GM10248 (cell line): Measurements from ENCODE around the gene PRKCSH.
"Not testable (repeated sequence)": the region's sequence is repeated elsewhere in the genome, so short reads cannot be mapped to it uniquely, and the experiment has no call there.

Experiments
- CTCF ChIA-PET: fragments of 300-600 bp; sonication (Branson Sonifier 250); formaldehyde crosslinking; extraction: SDS; loops from one replicate; lab custom pipeline; 2021; ENCODE audit warnings: antibody characterized with exemption; lab: Yijun Ruan, JAX
- POLR2A ChIA-PET: fragments of 350-650 bp; sonication (Branson Sonifier 250); formaldehyde crosslinking; extraction: SDS; loops from one replicate; lab custom pipeline; 2020; ENCODE audit warnings: antibody characterized with exemption; lab: Yijun Ruan, JAX
- DNase-seq: peaks from one replicate; pipeline ENCODE4 v3.0.0; 2012; ENCODE audit errors: extremely low spot score
- TF ChIP-seq, protein P1 (sequence below): IDR thresholded peaks from 2 replicates; pipeline ENCODE4 v1.5.1; 2012; ENCODE audit warnings: mild to moderate bottlenecking, low read depth; ENCODE audit errors: extremely low read depth, missing control alignments, control extremely low read depth

Gene PRKCSH

DNA sequence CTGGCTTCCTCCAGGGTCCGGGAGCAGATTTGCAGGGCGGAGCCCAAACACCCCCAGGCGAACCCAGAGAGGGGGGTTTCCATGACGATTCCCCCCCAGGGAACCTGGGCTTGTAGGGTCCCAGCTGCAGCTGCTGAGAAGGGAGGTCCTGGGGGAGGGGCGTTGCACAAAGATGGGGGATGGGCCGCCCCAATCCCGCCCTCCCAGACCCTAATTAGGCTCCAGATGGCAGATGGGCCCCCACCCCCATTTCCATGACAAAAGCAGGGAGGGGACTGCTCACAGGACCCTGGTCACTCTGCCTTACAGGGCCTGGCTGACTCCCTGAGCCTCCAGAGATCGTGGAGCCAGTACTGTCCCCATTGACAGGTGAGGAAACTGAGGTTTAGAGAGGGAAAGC is 30.2 kb downstream of the PRKCSH start:
- CTCF ChIA-PET: no interaction called here
- TF ChIP-seq, protein P1, sequence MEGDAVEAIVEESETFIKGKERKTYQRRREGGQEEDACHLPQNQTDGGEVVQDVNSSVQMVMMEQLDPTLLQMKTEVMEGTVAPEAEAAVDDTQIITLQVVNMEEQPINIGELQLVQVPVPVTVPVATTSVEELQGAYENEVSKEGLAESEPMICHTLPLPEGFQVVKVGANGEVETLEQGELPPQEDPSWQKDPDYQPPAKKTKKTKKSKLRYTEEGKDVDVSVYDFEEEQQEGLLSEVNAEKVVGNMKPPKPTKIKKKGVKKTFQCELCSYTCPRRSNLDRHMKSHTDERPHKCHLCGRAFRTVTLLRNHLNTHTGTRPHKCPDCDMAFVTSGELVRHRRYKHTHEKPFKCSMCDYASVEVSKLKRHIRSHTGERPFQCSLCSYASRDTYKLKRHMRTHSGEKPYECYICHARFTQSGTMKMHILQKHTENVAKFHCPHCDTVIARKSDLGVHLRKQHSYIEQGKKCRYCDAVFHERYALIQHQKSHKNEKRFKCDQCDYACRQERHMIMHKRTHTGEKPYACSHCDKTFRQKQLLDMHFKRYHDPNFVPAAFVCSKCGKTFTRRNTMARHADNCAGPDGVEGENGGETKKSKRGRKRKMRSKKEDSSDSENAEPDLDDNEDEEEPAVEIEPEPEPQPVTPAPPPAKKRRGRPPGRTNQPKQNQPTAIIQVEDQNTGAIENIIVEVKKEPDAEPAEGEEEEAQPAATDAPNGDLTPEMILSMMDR: no peak
- no peak for DNase-seq
- POLR2A ChIA-PET: no interaction called here

DNA sequence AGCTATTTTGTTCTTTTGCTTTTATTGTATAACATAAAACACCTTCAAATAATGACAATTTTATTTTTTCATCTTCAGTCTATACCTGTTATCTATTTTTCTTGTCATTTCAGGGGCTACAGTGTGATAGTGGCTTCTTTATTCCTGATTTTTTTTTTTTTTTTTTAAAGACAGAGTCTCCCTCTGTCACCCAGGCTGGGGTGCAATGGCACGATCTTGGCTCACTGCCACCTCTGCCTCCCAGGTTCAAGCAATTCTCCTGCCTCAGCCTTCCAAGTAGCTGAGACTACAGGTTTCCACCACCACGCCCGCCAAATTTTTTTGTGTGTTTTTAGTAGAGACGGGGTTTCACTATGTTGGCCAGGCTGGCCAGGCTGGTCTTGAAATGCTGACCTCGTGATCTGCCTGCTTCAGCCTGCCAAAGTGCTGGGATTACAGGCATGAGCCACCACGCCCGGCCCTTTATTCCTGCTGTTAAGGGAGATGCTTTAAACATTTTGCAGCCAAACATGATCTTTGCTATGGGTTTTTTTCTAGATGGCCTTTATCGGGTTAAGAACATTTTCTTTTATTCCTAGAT is 32.9 kb downstream of the PRKCSH start:
- CTCF ChIA-PET: interaction anchor here (1.2 to 2.6 kb wide), 2 partner anchors 11 to 14 kb away, joined by 4 to 13 read pairs; no protein-coding TSS in a partner anchor
- not testable (repeated sequence) for DNase-seq
- POLR2A ChIA-PET: interaction anchor here (0.6 kb wide), 1 partner anchor 1148 kb away, joined by 4 read pairs; no protein-coding TSS in a partner anchor

DNA sequence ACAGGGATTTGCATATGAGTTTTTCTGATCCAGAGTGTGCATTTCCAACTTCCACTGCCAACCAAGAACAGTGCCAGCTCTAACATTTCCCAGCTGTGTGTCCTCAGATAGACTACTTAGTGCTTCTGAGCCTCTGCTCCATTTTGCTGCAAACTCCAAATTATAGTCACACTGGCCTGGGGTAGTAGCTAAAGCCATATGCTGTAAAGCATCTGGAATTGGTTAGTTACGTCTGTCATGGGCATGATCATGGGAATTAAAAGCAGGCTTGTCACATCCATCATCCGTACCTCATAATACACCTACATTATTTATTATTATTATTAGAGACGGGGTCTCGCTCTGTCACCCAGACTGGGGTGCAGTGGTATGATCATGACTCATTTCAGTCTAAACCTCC is 38.3 kb downstream of the PRKCSH start:
- POLR2A ChIA-PET: interaction anchor here (0.6 kb wide), 1 partner anchor 1028 kb away, joined by 4 read pairs; no protein-coding TSS in a partner anchor
- CTCF ChIA-PET: interaction anchor here (1.1 to 2.9 kb wide), 4 partner anchors 9 to 230 kb away, joined by 3 to 15 read pairs (median 4); no protein-coding TSS in a partner anchor
- no peak for DNase-seq
- TF ChIP-seq, protein P1: no peak

GRCh38 chr19:11475343-11475742 is 39.9 kb downstream of the PRKCSH start:
- ChIA-PET CTCF (interaction anchor here (1.1 to 2.0 kb wide), 2 partner anchors 15 to 24 kb away, joined by 3 to 4 read pairs; no protein-coding TSS in a partner anchor), POLR2A (interaction anchor here (0.7 kb wide), 1 partner anchor 70 kb away, joined by 4 read pairs; no protein-coding TSS in a partner anchor)
- not testable (repeated sequence) for DNase-seq

GRCh38 chr19:11475861-11476260 is 40.4 kb downstream of the PRKCSH start:
- TF ChIP-seq, protein P1: no peak
- POLR2A ChIA-PET: no interaction called here

DNA sequence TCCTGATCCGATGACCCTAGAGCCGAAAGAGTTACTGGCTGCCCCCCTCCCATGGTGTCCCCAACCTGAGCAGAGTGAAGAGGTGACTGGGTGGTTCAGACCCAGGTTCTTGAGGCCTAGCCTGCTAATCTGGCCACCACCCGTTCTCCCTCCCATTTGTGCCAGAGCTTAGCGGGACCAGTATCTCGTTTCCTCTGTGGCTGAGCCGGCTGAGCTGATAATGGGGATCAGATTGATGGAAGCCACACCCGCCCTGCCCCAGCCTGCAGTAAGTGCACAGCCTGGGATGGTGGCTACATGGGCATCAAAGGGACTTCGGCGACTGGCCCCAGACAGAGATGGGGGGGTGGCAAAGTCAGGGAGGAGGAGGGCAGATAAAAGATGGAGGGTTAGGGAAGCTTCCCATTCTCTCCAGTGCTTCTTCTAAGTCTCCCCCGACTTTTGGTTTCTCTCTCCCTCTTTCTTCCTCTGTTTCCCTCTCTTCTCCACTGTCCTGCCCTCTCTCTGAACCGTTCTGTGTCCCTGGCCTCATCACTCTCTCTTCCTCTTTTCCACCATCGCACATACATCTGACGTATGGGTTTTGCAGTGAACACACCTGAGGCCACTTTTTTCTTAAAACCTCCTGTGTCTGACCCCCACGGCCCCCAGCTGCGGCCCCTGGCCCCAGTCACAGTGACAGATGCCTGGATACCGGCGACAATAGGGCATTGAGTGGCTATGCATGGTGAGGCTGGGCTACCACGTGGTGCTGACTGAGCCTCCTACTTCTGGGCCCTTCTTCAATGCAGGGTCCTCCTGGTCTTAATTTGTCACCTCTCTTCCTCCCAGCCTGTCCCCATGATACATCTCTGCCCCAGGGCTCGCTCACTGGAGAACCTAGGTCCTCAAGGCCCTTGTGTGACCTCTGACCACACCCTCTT is 43.0 kb downstream of the PRKCSH start:
- ChIA-PET CTCF (interaction anchor here (1.8 kb wide), 1 partner anchor 11 kb away, joined by 4 read pairs; no protein-coding TSS in a partner anchor), POLR2A (no interaction called here)

More at GRCh38 chr19:11475861-11476260, 40.4 kb downstream of the PRKCSH start:
- CTCF ChIA-PET: interaction anchor here (1.1 kb wide), 1 partner anchor 24 kb away, joined by 3 read pairs; no protein-coding TSS in a partner anchor
- DNase-seq: no peak

More for the DNA sequence above, 43.0 kb downstream of the PRKCSH start:
- TF ChIP-seq, protein P1: no peak
- DNase-seq: no peak
